ENCODE results near the gene MAP2.

DNA sequence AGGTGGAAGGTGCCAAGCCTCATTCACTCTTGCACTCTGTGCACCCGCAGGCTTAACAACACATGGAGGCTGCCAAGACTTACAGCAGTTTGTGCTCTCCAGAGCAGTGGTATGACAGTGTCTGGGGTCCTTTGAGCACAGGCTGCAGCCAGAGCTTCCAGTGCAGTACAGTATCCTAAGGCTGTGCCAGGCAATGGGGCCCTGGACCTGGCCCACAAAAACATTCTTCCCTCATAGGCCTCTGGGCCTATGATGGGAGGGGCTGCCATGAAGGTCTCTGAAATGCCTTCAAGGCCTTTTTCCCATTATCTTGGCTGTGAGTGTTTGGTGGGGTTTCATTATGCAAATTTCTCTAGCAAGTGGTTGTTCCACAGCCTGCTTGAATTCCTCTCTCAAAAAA, 74.8 kb downstream of the MAP2 start:
- TF ChIP-seq, protein P1, sequence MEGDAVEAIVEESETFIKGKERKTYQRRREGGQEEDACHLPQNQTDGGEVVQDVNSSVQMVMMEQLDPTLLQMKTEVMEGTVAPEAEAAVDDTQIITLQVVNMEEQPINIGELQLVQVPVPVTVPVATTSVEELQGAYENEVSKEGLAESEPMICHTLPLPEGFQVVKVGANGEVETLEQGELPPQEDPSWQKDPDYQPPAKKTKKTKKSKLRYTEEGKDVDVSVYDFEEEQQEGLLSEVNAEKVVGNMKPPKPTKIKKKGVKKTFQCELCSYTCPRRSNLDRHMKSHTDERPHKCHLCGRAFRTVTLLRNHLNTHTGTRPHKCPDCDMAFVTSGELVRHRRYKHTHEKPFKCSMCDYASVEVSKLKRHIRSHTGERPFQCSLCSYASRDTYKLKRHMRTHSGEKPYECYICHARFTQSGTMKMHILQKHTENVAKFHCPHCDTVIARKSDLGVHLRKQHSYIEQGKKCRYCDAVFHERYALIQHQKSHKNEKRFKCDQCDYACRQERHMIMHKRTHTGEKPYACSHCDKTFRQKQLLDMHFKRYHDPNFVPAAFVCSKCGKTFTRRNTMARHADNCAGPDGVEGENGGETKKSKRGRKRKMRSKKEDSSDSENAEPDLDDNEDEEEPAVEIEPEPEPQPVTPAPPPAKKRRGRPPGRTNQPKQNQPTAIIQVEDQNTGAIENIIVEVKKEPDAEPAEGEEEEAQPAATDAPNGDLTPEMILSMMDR (IDR thresholded peaks at IDR 0.05) = no peak
- TF ChIP-seq POLR2A (IDR thresholded peaks at IDR 0.05) (no peak), POLR2AphosphoS5 (IDR thresholded peaks at IDR 0.05; ENCODE audit: insufficient read depth in 1 of 2, low read depth in 1 of 2) (no peak)
